ENCODE results near the gene PRDM5. TPM values are rescaled to one million over a fixed set of nuclear protein-coding genes. Genes with fewer than 3 reads are reported as not detected.

PRDM5 gene
- total RNA-seq, 5 donors from 2014 or later (not counting 1 experiment from before 2014, with no cell fraction given): 0.47 to 1.4 (median 0.86) TPM; not detected in 1

- Histone ChIP-seq H3K27ac (ENCODE audit: low read length) (no peak overlapping the region), H3K27me3 (replicated peaks in 1 of 2; ENCODE audit: control insufficient read depth in 2 of 2, extremely low read depth in 1 of 2, insufficient read depth in 2 of 2, low read length in 1 of 2) (no peaks in the 10 kb centered on the region), H3K36me3 (ENCODE audit: control insufficient read depth in 2 of 2, extremely low read depth in 1 of 2, insufficient read depth in 1 of 2, low read length in 1 of 2) (no peaks in the 10 kb centered on the region), H3K4me3 (ENCODE audit: control insufficient read depth in 1 of 2, extremely low read depth in 1 of 2, low read length in 1 of 2) (no peak overlapping the region), H3K4me1 (ENCODE audit: control insufficient read depth in 1 of 2, extremely low read depth in 1 of 2, insufficient read depth in 2 of 2, low read length in 2 of 2) (no peaks in the 10 kb centered on the region), H3K9me3 (no peaks in the 10 kb centered on the region)
- POLR2A ChIA-PET: no interaction called here
- Mint-ChIP-seq H3K4me3 (no peak overlapping the region), H3K27me3 (no peaks in the 10 kb centered on the region), H3K4me1 (peaks cover 0 to under 1% (median under 1%) of the 10 kb centered on the region in 3 donors), H3K9me3 (no peaks in the 10 kb centered on the region), H3K27ac (no peak overlapping the region), H3K36me3 (no peaks in the 10 kb centered on the region)
- CTCF ChIA-PET: no interaction called here
- no peak for ATAC-seq (replicated peaks in 1 of 4)
- no peak for DNase-seq
Observed at GRCh38 chr4:120824946-120825345, 97.6 kb downstream of the PRDM5 start.

GRCh38 chr4:120821977-120822376 is 100.5 kb downstream of the PRDM5 start:
- no peak overlapping the region for H3K4me3 ChIP-seq (ENCODE audit: control insufficient read depth in 1 of 2, extremely low read depth in 1 of 2, low read length in 1 of 2)
- Mint-ChIP-seq H3K9me3 (no peaks in the 10 kb centered on the region), H3K27ac (no peak overlapping the region), H3K27me3 (no peaks in the 10 kb centered on the region), H3K36me3 (no peaks in the 10 kb centered on the region), H3K4me3 (no peak overlapping the region), H3K4me1 (peaks cover 2 to 6% (median 4%) of the 10 kb centered on the region in 3 donors)
- POLR2A ChIA-PET: no interaction called here
- no CpG with 5 or more reads among the region's 3 CpGs for WGBS (ENCODE audit: insufficient coverage)
- H3K36me3 ChIP-seq (ENCODE audit: control insufficient read depth in 2 of 2, extremely low read depth in 1 of 2, insufficient read depth in 1 of 2, low read length in 1 of 2): no peaks in the 10 kb centered on the region
- no peaks in the 10 kb centered on the region for H3K27me3 ChIP-seq (replicated peaks in 1 of 2; ENCODE audit: control insufficient read depth in 2 of 2, extremely low read depth in 1 of 2, insufficient read depth in 2 of 2, low read length in 1 of 2)
- CTCF ChIA-PET: no interaction called here
- DNase-seq (no peak), ATAC-seq (replicated peaks in 1 of 4) (no peak)
- peaks cover 0 to 2% of the 10 kb centered on the region in 2 experiments for H3K4me1 ChIP-seq (ENCODE audit: control insufficient read depth in 1 of 2, extremely low read depth in 1 of 2, insufficient read depth in 2 of 2, low read length in 2 of 2)
- no peak overlapping the region for H3K27ac ChIP-seq (ENCODE audit: low read length)
- no peaks in the 10 kb centered on the region for H3K9me3 ChIP-seq

GRCh38 chr4:120821029-120821428 is 101.5 kb downstream of the PRDM5 start:
- Mint-ChIP-seq H3K27me3 (no peaks in the 10 kb centered on the region), H3K4me1 (peaks cover 2 to 12% (median 8%) of the 10 kb centered on the region in 3 donors), H3K9me3 (no peaks in the 10 kb centered on the region), H3K27ac (no peak overlapping the region), H3K36me3 (no peaks in the 10 kb centered on the region), H3K4me3 (no peak overlapping the region)
- no peaks in the 10 kb centered on the region for H3K27me3 ChIP-seq (replicated peaks in 1 of 2; ENCODE audit: control insufficient read depth in 2 of 2, extremely low read depth in 1 of 2, insufficient read depth in 2 of 2, low read length in 1 of 2)
- H3K36me3 ChIP-seq (ENCODE audit: control insufficient read depth in 2 of 2, extremely low read depth in 1 of 2, insufficient read depth in 1 of 2, low read length in 1 of 2): no peaks in the 10 kb centered on the region
- DNase-seq (no peak), ATAC-seq (replicated peaks in 1 of 4) (no peak)
- ChIA-PET CTCF (no interaction called here), POLR2A (no interaction called here)
- H3K9me3 ChIP-seq: no peaks in the 10 kb centered on the region
- WGBS (ENCODE audit: insufficient coverage): 75% methylated on average over 2 of the region's 3 CpGs
- H3K4me1 ChIP-seq (ENCODE audit: control insufficient read depth in 1 of 2, extremely low read depth in 1 of 2, insufficient read depth in 2 of 2, low read length in 2 of 2): peaks cover 0 to 2% of the 10 kb centered on the region in 2 experiments
- no peak overlapping the region for H3K4me3 ChIP-seq (ENCODE audit: control insufficient read depth in 1 of 2, extremely low read depth in 1 of 2, low read length in 1 of 2)
- H3K27ac ChIP-seq (ENCODE audit: low read length): no peak overlapping the region

- no peak for DNase-seq
- Histone ChIP-seq H3K36me3 (ENCODE audit: control insufficient read depth in 2 of 2, extremely low read depth in 1 of 2, insufficient read depth in 1 of 2, low read length in 1 of 2) (no peaks in the 10 kb centered on the region), H3K9me3 (no peaks in the 10 kb centered on the region), H3K27ac (ENCODE audit: low read length) (no peak overlapping the region), H3K27me3 (replicated peaks in 1 of 2; ENCODE audit: control insufficient read depth in 2 of 2, extremely low read depth in 1 of 2, insufficient read depth in 2 of 2, low read length in 1 of 2) (no peaks in the 10 kb centered on the region), H3K4me3 (ENCODE audit: control insufficient read depth in 1 of 2, extremely low read depth in 1 of 2, low read length in 1 of 2) (no peak overlapping the region), H3K4me1 (ENCODE audit: control insufficient read depth in 1 of 2, extremely low read depth in 1 of 2, insufficient read depth in 2 of 2, low read length in 2 of 2) (peaks cover 0 to 2% of the 10 kb centered on the region in 2 experiments)
- CTCF ChIA-PET: no interaction called here
- peaks cover 2 to 12% (median 8%) of the 10 kb centered on the region in 3 donors for H3K4me1 Mint-ChIP-seq
- H3K36me3 Mint-ChIP-seq: no peaks in the 10 kb centered on the region
- WGBS (ENCODE audit: insufficient coverage): 14% methylated on average over 3 of the region's 6 CpGs
- no peaks in the 10 kb centered on the region for H3K27me3 Mint-ChIP-seq
- H3K4me3 Mint-ChIP-seq: no peak overlapping the region
- no peak overlapping the region for H3K27ac Mint-ChIP-seq
- POLR2A ChIA-PET: no interaction called here
- no peak for ATAC-seq (replicated peaks in 1 of 4)
- H3K9me3 Mint-ChIP-seq: no peaks in the 10 kb centered on the region
Observed at GRCh38 chr4:120819805-120820437, 102.6 kb downstream of the PRDM5 start.

GRCh38 chr4:120816296-120816965 is 106.1 kb downstream of the PRDM5 start:
- 76% methylated on average over 4 of the region's 13 CpGs for WGBS (ENCODE audit: insufficient coverage)
- Mint-ChIP-seq H3K9me3 (no peaks in the 10 kb centered on the region), H3K27me3 (peaks cover 0 to 6% of the 10 kb centered on the region in 2 donors), H3K4me3 (peak overlapping the region in 1 of 3 donors; percentile 63), H3K36me3 (no peaks in the 10 kb centered on the region), H3K27ac (no peak overlapping the region), H3K4me1 (peaks cover 2 to 12% (median 8%) of the 10 kb centered on the region in 3 donors)
- POLR2A ChIA-PET: no interaction called here
- no peaks in the 10 kb centered on the region for H3K9me3 ChIP-seq
- ATAC-seq (replicated peaks in 1 of 4) (no peak), DNase-seq (no peak)
- CTCF ChIA-PET: interaction anchor here in 1 of 2 donors (0.6 kb wide), 1 partner anchor 8 kb away, joined by 3 read pairs; no protein-coding TSS in a partner anchor
- no peak overlapping the region for H3K27ac ChIP-seq (ENCODE audit: low read length)
- H3K36me3 ChIP-seq (ENCODE audit: control insufficient read depth in 2 of 2, extremely low read depth in 1 of 2, insufficient read depth in 1 of 2, low read length in 1 of 2): no peaks in the 10 kb centered on the region
- H3K27me3 ChIP-seq (replicated peaks in 1 of 2; ENCODE audit: control insufficient read depth in 2 of 2, extremely low read depth in 1 of 2, insufficient read depth in 2 of 2, low read length in 1 of 2): no peaks in the 10 kb centered on the region
- no peak overlapping the region for H3K4me3 ChIP-seq (ENCODE audit: control insufficient read depth in 1 of 2, extremely low read depth in 1 of 2, low read length in 1 of 2)
- H3K4me1 ChIP-seq (ENCODE audit: control insufficient read depth in 1 of 2, extremely low read depth in 1 of 2, insufficient read depth in 2 of 2, low read length in 2 of 2): peaks cover 0 to 2% of the 10 kb centered on the region in 2 experiments

GRCh38 chr4:120815361-120815760 is 107.2 kb downstream of the PRDM5 start:
- H3K27ac Mint-ChIP-seq: no peak overlapping the region
- peaks cover 2 to 12% (median 8%) of the 10 kb centered on the region in 3 donors for H3K4me1 Mint-ChIP-seq
- Histone ChIP-seq H3K9me3 (no peaks in the 10 kb centered on the region), H3K36me3 (ENCODE audit: control insufficient read depth in 2 of 2, extremely low read depth in 1 of 2, insufficient read depth in 1 of 2, low read length in 1 of 2) (no peaks in the 10 kb centered on the region), H3K4me3 (ENCODE audit: control insufficient read depth in 1 of 2, extremely low read depth in 1 of 2, low read length in 1 of 2) (no peak overlapping the region), H3K27me3 (replicated peaks in 1 of 2; ENCODE audit: control insufficient read depth in 2 of 2, extremely low read depth in 1 of 2, insufficient read depth in 2 of 2, low read length in 1 of 2) (no peaks in the 10 kb centered on the region), H3K4me1 (ENCODE audit: control insufficient read depth in 1 of 2, extremely low read depth in 1 of 2, insufficient read depth in 2 of 2, low read length in 2 of 2) (peaks cover 0 to 2% of the 10 kb centered on the region in 2 experiments), H3K27ac (ENCODE audit: low read length) (no peak overlapping the region)
- no CpG with 5 or more reads among the region's 2 CpGs for WGBS (ENCODE audit: insufficient coverage)
- H3K9me3 Mint-ChIP-seq: peaks cover 0 to 4% (median 0%) of the 10 kb centered on the region in 3 donors
- ATAC-seq (replicated peaks in 1 of 4) (no peak), DNase-seq (no peak)
- POLR2A ChIA-PET: no interaction called here
- CTCF ChIA-PET: no interaction called here
- peak overlapping the region in 1 of 3 donors; percentile 3 for H3K4me3 Mint-ChIP-seq
- peaks cover 0 to 6% of the 10 kb centered on the region in 2 donors for H3K27me3 Mint-ChIP-seq
- no peaks in the 10 kb centered on the region for H3K36me3 Mint-ChIP-seq

Data from T-cell (primary cell).